GM18870 (cell line): ENCODE results near the gene MT1B.
"Not testable (repeated sequence)": the region's sequence is repeated elsewhere in the genome, so short reads cannot be mapped to it uniquely, and the experiment has no call there.

Experiments
- ATAC-seq: cut with Tn5 transposase; IDR thresholded peaks from one replicate; pipeline ENCODE4 v1.9.1; 2021; ENCODE audit warnings: moderate library complexity; ENCODE audit not compliant: unreplicated experiment

The MT1B gene

DNA sequence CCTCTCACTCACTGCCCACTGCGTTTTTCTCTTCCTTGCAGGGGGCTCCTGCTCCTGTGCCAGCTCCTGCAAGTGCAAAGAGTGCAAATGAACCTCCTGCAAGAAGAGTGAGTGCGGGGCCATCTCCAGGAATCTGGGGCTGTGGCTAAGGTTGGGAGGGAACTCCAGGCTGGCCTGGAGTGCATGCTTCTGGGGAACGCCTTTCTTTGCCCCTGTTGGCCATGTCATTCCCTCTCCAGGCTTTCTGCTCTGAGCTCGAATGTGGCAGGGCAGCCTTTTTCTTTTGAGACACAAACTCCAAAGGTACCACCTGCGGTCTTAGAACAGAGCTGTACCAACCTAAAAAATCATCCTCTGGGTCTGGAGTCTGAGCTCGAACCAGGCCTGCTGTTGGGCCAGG is 33.5 kb upstream of the MT1B start:
- no peak for ATAC-seq

- ATAC-seq, result no peak
Observed at GRCh38 chr16:56620339-56620897, 31.3 kb upstream of the MT1B start.

DNA sequence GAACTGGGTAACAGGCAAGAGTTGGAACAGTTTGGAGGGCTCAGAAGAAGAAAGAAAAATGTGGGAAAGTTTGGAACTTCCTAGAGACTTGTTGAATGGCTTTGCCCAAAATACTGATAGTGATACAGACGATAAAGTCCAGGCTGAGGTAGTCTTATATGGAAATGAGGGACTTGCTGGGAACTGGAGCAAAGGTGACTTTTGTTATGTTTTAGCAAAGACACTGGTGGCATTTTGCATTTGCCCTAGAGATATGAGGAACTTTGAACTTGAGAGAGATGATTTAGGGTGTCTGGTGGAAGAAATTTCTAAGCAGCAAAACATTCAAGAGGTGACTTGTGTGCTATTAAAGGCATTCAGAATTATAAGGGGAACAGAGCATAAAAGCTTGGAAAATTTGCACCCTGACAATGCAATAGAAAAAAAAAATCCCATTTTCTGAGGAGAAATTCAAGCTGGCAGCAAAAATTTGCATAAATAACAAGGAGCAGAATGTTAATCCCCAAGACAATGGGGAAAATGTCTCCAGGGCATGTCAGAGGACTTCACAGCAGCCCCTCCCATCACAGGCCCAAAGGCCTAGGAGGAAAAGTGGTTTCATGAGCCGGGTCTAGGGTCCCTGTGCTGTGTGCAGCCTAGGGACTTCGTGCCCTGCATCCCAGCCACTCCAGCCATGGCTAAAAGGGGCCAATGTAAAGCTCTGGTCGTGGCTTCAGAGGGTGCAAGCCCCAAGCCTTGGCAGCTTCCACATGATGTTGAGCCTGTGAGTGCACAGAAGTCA is 29.8 kb upstream of the MT1B start:
- ATAC-seq, result not testable (repeated sequence)

GRCh38 chr16:56623184-56623583 is 28.5 kb upstream of the MT1B start:
- not testable (repeated sequence) for ATAC-seq

DNA sequence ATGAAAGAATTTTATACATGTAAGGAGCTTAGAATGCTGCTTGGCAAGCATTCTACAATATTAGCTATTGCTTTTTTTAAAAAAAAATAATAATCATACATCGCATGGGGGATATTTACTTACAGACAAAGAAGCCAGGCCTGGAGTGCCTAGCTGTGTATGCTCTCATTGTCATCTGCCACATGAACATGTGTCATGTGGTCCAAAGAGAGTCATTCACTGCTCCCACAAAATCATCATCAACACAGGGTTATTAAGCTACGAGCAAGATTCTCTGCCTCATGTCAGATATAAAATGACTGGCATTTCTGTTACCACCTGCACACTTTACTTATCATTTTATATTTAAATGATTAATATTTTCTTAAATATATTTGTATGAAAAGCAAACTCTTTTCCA is 28.0 kb upstream of the MT1B start:
- ATAC-seq, result no peak

- no peak for ATAC-seq
Observed at GRCh38 chr16:56625140-56625942, 26.3 kb upstream of the MT1B start, which contains the start of gene MT1E. Gene MT1E, plus strand, starts transcription at chr16:56625781. Its CDS starts 71 bp downstream, at chr16:56625852.

GRCh38 chr16:56625943-56626654 is 25.6 kb upstream of the MT1B start:
- no peak for ATAC-seq

- ATAC-seq, result no peak
Observed at GRCh38 chr16:56626685-56627084, 25.0 kb upstream of the MT1B start.

- ATAC-seq, result no peak
Observed at GRCh38 chr16:56628486-56629350, 23.0 kb upstream of the MT1B start.

DNA sequence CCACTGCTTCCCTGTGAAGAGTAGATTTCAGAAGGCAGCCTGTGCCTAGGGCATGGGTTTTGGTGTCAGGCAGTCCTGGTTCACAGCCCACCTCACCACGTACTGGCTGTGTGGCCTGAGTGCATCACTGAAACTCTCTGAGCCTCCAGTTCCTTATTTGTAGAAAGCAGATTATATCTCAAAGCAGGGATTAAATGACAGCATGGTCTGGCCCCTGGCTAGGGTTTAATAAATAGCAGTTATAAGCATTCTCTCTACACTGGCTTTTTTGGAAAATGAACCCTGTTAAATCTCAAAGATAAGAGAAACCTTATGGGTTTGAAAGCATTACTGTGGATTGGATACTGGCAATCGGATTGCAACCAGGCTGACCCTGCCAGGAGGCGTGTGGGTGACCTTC is 22.2 kb upstream of the MT1B start:
- ATAC-seq, result no peak

DNA sequence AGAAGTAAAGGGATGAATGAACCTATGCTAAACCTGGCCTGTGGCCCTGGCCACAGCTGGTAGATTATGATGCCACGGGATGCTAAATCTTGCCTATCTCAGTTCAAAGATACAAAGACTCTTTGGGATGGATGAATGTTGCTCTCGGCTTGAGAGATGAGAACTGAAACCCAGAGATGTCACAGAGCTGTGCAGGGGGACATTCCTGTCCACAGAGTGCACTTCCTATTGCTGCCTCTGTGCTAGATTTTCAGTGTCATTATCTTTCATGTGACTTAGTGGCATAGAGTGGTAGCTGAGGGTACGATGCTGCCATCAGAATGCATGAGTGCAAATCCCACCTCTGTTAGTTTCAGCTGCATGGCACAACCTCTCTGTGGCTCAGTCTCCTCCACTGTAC is 21.6 kb upstream of the MT1B start:
- peak; percentile 82 for ATAC-seq

GRCh38 chr16:56631197-56631596 is 20.5 kb upstream of the MT1B start:
- ATAC-seq, result no peak

GRCh38 chr16:56631832-56632155 is 19.9 kb upstream of the MT1B start:
- ATAC-seq, result no peak

GRCh38 chr16:56632156-56632847 is 19.4 kb upstream of the MT1B start, which contains the start of gene MT1M:
Gene MT1M, plus strand, starts transcription at chr16:56632659. Its CDS starts 73 bp downstream, at chr16:56632732.
- ATAC-seq, result no peak

GRCh38 chr16:56632848-56633365 is 18.8 kb upstream of the MT1B start:
- ATAC-seq, result no peak

GRCh38 chr16:56633535-56633934 is 18.2 kb upstream of the MT1B start:
- ATAC-seq, result no peak

GRCh38 chr16:56634715-56635440 is 16.8 kb upstream of the MT1B start:
- ATAC-seq, result no peak

- ATAC-seq, result no peak
Observed at GRCh38 chr16:56635441-56635967, 16.2 kb upstream of the MT1B start.
